Measurements from ENCODE around the gene FXYD3.
A peak's percentile ranks its signal among the peaks of the same experiment; 100 is the strongest.

The FXYD3 gene, protein sequence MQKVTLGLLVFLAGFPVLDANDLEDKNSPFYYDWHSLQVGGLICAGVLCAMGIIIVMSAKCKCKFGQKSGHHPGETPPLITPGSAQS

DNA sequence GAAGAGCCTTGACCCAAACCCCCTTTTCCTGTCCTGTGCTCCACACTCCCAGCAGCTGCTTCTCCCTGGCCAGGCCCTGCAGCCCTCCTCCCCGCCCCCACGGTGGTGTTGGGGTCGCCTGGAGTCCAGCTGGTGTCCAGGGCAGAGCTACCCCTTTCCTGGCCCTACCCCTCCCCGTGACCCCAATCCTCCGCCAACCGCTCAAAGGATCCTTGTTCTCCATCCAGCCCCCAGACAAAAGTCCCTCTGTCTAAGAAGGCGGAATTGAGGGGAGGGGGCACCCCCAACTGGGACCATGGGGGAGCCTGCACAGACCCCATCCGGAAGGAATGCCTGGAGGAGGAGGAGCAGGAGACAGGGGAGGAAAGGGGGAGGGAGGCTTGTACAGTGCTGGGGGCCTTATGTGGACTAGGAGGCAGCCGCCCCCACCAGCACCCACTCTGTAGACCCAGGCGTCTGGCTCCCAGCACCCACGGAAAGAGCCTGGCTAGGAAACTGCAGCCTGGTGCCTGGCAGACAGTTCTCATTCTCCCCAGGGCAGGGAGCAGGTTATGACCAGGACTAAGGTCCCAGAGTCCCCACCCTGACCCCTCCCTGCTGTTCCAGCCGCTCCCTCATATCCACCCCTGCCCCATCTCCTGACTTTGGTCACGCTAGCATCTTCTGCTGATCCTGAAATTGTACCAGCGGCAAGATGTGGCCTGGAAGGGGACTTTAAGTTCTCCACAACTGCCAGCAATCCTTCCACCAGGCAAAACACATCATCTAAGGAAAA is at the start of gene FXYD3:
Gene FXYD3, plus strand, starts transcription at position 647 of the 775 bp plus-strand sequence. CDS start 3,554 bp downstream, outside the sequence.
- no peak for DNase-seq (ENCODE audit: low spot score)

DNA sequence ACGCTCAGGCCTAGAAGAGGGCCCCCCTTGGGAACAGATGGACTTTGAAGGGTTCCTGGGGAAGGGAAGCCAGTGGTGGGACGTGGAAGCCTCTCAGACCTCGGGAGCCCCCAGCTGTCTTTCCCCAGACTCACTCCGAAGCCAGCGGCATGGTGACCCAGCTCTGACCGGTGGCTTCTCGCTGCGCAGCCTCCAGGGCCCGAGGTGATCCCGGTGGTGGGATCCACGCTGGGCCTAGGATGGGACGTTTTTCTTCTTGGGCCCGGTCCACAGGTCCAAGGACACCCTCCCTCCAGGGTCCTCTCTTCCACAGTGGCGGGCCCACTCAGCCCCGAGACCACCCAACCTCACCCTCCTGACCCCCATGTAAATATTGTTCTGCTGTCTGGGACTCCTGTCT is 49.5 kb upstream of the FXYD3 start:
- no peak for DNase-seq (ENCODE audit: low spot score)

DNA sequence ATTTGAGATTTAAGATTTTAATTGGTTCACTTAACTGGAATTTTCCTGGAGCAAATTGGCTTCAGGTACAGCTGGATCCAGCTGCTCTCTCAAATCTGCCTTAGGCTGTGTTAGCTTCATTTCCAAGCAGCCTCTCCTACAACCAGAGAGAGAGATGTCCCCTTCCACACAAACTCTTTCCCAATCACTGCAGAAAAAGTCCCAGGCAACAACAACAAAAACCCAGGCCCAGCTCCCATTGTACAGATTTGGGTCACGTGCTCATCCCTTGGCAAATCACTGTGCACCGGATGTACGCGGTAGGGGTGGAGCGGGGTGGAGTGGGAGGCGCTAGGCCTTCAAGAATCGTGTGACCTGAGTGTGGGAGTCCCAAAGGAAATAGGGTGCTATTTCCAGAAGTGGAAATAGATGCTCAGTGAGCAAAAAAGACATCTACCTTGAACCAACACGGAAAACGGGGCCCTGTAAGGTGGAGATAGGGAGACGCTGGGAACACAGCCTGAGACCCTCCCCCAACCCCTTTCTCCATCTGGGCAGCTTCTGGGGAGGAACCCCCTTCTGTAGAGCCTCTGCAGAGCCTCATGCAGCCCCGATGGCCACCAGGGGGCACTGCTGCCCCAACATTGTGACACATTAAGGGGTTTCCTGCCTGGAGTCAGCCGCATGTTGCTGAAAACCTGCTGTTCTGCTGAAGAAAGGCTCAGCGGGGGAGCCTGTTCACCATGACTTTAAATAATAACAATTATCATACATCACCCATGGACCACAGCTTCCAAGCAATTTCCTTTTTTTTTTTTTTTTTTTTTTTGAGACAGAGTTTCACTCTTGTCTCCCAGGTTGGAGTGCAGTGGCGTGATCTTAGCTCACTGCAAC is 48.7 kb upstream of the FXYD3 start:
- DNase-seq (ENCODE audit: low spot score) = peak; percentile 89

DNA sequence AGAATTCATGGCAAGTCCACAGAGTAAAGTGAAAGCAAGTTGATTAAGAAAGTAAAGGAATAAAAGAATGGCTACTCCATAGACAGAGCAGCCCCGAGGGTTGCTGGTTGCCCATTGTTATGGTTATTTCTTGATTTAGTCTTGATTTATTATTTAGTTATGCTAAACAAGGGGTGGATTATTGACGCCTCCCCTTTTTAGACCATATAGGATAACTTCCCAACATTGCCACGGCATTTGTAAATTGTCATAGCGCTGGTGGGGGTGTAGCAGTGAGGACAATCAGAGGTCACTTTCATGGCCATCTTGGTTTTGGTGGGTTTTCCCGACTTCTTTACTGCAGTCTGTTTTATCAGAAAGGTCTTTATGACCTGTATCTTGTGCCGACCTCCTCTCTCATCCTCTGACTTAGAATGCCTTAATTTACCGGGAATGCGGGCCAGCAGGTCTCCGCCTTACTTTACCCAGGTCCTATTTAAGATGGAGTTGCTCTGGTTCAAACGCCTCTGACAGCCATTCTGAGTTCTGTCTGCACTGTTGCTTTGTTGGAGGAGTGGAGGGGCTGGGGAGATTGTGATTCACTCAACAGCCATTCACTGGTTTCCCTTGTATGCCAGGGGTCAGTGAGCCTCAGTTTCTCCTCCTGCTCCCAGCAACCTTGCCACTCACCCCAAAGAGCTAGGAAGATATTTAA is 46.5 kb upstream of the FXYD3 start:
- no peak for DNase-seq (ENCODE audit: low spot score)

DNA sequence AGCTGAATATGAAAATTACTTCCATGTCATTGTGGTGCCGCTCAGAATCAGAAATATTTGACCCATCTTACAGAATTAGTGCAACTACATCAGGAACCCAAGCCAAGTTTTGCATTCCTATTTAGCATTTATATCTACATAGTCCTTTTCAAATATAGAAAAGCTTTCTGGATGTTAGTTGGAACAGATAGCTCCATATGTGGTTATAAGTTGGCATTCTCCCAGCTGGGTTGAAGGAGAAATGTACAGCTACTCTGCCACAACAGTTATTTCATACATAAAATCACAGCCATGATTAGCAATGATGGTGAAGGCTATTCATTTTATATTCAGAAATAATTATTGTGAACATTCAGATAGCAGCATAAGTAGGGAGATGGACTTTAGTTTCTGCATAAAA is 45.9 kb upstream of the FXYD3 start:
- DNase-seq (ENCODE audit: low spot score) = no peak

DNA sequence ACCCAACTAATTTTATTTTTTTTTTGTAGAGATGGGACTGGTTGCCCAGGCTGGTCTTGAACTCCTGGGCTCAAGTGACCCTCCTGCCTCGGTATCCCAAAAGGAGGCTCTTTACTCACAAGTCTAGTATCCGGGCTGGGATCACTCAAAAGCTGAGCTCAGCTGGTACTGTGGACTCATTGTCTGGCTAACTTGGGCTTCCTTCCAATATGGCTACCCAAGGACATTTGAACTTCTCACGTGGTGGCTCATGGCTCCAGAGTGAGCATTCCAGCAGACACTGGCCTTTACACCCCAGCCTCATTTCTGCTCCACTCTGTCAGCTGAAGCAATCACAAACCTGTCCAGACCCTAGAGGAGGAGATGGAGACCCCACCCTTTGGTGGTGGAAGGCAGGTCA is 45.2 kb upstream of the FXYD3 start:
- no peak for DNase-seq (ENCODE audit: low spot score)

DNA sequence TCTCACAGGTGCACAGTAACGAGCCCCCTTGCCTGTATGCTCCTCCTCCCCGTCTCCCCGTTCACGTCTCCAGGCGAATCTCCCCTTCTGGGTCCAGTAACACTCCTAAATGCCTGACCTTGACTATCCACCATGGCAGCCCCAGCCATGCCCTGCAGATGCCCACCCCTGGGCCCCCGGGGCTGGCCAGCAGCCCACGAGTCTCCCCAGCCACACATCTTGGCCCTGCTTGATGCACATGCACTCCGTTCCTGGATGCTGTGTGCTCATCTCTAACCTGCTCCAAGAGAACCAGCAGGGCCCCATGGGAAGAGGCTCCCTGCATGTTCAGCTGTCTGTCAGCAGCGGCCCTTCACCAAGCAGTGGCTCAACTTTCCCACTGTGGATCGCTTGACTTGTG is 42.1 kb upstream of the FXYD3 start:
- DNase-seq (ENCODE audit: low spot score) = no peak

DNA sequence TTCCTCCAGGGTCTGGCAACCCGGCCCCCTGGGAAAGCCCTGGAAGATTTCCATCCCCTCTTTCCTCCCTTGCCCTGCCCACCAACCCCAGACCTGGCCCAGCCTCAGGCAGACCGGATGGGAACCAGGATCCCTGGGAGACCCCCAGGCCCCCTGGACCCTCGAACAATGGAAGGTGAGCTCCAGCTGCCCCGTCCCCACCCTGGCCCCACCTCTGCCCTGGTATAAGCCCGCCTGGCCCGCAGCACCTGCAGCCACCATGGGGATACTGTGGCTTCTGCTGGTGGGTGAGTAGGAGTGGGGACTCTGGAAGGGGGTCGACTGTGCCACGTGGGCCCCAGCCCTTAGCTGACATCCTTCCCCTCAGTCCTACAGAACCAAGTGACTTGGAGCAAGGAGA is 41.7 kb upstream of the FXYD3 start:
- no peak for DNase-seq (ENCODE audit: low spot score)

DNA sequence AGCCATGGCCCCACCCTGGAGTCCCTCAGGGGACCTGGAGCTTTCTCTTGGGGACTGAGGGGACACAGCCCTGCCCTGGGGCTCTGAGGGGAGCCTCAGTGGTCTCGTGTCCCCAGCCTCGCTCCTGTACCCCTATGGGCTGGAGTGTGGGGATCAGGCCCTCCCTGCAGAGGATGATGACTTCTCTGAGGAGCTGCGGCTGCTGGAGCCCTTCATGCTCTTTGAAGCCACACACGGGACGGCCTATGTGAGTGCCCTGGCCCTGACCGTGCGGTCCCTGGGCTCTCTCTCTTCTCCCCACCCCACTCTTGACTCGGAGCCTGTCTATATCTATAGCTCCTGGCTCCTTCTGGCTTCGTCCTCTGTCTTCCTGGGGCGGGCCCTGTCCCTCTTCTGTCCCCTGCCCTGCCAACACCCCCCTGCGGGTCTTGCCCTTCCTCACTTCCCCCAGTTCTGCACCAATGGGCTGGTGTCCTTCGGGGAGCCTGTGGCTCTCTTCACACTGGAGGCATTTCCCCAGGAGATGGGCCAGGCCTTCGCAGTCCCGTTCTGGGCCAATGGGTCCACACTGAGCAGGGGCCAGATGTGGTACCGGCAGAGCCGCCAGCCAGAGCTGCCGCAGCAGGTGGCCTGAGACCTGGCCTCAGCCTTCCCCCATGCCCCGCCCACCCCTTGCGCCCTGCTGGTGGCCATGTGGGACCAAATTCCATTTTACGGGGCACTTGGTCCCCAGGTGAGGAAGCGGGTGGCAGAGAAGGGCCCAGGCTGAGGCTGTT is 41.0 kb upstream of the FXYD3 start:
- DNase-seq (ENCODE audit: low spot score) = no peak

DNA sequence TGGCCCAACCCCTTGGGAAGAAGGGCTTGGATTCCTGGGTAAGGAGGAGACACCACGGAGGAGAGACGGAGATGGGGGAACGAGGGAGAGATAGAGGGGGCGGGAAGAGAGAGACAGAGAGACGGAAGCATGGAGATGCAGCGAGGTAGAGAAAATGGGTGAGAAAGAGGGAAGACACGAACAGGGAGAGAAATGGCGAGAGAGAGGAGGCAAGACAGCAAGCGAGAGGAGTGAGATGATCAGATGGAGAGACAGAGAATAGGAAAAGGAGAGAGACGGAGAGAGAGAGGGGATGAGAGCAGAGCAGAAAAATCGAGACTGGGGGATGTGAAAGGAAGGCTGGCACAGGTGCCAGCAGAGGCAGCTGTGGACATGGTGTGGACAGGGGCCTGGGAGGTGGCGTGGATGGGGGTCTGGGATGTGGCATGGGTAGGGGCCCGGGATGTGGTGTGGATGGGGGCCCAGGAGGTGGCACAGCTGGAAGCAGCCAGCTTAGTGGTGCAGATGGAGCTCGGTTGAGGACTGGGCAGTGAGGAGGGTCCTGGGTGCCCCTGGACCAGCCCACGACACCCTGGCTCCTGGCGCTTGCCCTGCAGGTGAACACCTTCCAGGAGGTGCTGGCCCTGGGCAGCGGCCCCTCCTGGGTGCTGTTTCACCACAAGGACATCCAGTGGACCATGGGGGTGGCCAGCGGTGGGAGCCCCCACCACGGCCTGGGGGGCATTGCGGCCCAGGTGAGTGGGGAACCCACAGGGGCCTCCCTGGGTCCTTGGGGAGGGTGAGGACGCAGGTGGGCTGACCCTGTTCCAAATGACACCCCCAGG is 40.2 kb upstream of the FXYD3 start:
- no peak for DNase-seq (ENCODE audit: low spot score)

DNA sequence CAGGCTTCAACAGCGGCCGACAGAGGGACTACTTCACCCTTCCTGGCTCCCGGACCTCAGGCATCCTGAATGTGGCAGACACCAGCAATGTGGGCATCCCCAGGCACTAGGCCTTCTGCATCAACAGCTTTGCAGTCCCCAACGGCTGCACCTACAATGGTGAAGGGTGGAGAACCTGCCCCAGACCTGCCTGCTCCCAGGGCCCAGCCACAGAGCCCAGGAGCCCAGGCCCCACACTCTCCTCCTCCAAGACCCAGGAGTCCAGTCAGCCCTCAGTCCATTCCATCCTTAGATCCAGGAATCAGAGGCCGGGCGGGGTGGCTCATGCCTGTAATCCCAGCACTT is 39.6 kb upstream of the FXYD3 start:
- no peak for DNase-seq (ENCODE audit: low spot score)

DNA sequence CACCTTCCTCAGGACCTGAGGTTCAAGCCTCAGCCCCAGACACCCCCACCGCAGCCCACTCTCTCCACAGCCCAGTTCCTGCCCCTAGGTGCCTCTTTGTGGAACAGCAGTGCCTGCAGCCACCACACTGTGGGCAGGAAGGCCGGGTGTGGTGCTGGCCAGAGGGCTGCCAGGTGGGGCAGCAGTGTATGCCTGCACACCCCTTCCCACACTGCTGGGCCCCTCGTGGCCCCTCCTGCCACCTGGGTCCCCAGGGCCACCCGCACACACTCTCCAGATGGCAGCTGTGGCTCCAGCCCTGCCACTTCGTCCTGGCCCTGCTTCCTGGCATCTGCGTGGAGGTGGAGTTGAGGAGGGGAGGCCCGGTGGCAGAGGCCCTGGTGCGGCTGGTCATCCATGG is 39.0 kb upstream of the FXYD3 start:
- no peak for DNase-seq (ENCODE audit: low spot score)

DNA sequence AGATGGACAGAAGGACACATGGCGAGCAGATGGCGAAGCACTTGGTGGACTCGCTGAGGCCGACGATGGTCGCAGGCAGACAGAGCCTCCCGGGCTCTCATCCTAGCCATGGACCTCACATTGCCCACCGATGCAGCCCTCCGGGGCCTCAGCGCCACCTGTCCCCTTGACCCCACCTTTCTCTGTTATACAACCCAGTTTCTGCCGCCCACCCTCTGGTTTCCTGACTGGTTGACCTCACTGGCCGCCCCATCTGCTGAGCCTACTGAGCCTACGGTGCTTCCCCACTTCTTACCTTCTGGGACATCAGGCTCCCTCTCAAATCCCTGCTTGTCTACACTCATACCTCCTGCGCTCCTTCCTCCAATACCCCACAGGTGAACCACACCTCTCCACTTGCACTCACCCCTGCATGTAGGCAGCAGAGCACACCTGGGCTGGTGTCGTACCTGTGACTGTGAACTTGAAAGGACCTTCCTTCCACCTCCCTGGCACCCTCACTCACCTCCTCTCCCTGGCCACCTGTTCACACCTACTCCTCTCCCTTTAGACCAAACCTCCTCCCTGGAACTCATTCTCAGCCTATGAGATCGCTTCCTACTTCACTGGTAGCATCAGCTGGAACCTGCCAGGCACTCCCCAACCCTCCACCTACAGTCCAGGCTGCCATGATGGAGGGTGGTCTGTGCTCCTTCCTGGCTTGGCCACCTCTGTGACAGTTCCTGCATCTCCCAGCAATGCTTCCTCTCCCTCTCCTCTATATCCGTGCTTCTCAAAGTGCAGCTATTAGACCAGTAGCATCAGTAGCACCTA is 38.0 kb upstream of the FXYD3 start:
- DNase-seq (ENCODE audit: low spot score) = no peak

DNA sequence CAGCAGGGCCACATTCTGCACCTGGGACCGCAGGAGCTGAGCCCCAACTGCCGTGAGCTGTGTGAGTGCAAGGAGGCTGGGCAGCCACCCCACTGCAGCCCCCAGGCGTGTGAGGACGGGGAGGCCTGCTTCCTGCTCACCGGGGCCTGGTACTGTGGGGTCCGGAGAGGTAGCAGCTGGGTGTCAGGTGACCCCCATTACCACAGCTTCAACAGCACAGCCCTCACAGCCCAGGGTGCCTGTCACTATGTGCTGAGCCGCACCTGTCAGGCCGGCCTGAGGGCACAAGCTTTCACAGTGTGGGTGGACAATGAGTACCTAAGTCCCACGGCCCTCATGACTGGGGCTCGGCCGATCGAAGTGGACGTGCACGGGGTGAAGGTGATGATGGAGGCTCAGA is 35.8 kb upstream of the FXYD3 start:
- no peak for DNase-seq (ENCODE audit: low spot score)

DNA sequence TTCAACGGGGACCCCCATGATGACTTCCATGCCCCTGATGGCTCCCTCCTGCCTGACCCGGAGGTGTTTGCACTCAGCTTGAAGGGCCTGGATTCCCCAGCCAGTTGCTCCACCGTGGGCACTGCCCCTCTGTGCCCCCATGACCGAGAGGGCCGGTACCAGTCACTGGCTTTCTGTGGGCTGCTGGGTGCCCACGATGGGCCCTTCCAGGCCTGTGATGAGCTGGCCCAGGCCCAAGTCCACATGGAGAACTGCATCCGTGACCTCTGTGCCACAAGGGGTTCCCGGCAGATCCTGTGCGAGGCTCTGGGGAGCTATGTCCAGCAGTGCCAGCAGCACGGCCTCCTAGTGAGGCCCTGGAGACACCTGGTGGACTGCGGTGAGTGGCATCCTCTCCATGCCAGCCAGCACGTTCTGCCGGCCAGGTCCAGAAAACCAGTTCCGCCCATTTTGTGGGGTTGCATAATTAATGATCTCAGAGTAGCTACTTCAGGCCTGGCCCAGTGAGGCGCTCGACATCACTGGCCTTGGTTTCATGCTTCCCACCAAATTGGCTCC is 34.9 kb upstream of the FXYD3 start:
- DNase-seq (ENCODE audit: low spot score) = no peak

DNA sequence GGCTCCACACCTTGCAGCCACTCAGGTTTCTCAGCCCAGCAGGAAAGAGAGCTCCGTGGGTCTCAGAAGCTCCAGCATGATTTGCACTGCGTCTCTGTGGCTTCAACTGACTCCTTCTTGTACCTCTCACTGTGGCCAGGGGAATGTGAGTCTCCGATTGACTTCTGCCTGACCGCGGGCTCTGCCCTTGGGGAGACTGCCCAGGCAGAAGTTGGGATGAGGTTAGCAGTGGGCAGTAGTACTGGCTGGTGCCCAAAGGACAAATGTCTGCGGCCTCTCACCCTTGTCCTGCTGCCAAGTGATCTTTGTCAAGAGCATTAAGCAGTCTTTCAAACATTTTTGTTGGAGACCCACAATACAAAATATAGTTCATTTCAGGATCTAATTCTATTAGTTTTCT is 34.4 kb upstream of the FXYD3 start:
- no peak for DNase-seq (ENCODE audit: low spot score)

DNA sequence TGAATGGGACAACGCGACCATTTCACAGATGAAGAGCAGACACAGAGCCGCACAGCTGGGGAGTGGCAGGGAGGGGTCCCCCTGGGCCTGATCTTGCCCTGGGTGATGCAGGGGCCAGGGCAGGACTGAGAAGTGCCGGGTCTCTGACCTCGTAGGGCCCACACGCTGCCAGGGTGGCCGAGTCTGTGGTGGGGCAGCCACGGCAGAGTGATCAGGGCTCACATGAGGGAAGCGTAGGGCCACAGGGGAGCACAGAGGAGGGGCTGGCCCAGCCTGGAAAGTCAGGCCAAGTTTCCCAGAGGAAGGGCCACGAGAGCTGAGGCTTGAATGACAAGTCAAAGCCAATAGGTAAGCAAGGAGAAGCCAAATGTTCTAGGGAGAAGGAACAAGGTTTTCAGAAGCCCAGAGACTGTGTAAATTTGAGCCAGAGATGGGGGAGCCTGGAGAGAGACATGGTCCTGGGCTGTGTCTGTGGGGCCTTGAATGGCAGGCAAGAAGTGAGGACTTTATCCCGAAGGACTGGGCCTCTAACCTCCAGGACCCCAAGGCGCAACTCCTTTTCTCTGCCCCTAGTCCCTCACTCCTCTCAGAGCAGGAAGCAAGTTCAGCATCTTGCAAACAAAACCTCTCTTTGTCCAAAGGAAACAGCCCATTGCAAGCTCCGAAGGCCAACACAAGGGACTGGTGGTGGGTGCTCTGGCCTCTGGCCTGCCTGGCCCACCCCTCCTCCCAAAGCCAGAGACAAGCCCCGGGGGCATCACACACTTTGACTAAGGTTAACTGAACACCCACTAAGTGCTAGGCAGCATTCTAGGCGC is 31.7 kb upstream of the FXYD3 start:
- DNase-seq (ENCODE audit: low spot score) = no peak

DNA sequence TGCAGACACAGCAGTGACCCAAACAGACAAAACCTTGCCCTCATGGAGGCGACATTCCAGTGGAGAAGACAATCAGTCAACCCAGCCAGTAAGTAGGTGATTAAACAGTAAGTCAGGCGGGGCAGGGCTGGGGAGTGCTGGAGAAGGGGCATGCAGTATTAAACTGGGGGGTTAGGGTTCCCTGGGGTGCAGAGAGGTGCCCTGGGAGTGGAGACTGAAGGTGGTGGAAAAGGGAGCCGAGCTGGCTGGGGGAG is 31.2 kb upstream of the FXYD3 start:
- no peak for DNase-seq (ENCODE audit: low spot score)

DNA sequence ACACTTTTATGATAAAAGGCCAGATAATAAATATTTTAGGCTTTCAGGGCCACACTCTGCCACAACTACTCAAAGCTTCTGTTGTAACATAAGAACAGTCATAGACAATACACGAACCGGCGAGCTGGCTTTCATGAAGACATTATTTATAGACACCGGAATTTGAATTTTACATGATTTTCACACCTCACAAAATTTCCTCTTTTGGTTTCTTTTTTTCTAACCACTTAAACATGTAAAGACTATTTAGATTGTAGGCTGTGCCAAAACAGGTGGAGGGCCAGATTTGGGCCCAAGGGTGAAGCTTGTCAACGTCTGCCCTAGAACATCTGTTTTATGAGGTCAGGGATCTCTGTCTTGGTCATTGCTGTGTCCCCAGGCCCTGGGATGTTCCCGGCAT is 29.7 kb upstream of the FXYD3 start:
- DNase-seq (ENCODE audit: low spot score) = no peak

All from AG08396 (cell line).